T-helper 1 cell (primary cell): Measurements from ENCODE around the gene RRAD.

Experiments
- DNase-seq, 5 donors: peaks; one replicate each; pipeline ENCODE4 v3.0.0-alpha.2; 2012 to 2020

The RRAD gene

GRCh38 chr16:66933776-66934137 is 8.4 kb upstream of the RRAD start:
- DNase-seq, result no peak

- DNase-seq, result no peak
These were observed 6.7 kb upstream of the RRAD start for GRCh38 chr16:66932076-66932475.

- no peak for DNase-seq
These were observed 6.3 kb upstream of the RRAD start for GRCh38 chr16:66931665-66932064.

- DNase-seq, result no peak
These were observed 4.9 kb upstream of the RRAD start for GRCh38 chr16:66930189-66930588.

- DNase-seq, result peak in 1 of 5 donors; percentile 49
These were observed 3.5 kb upstream of the RRAD start for GRCh38 chr16:66928702-66929388.

GRCh38 chr16:66927918-66928649 is 2.7 kb upstream of the RRAD start:
- no peak for DNase-seq

- DNase-seq, result no peak
These were observed 1.7 kb upstream of the RRAD start for GRCh38 chr16:66926961-66927436.

GRCh38 chr16:66926171-66926947 is 1.0 kb upstream of the RRAD start:
- no peak for DNase-seq

- DNase-seq, result peak in 3 of 5 donors; percentile 17 to 45 (median 30)
These were observed 611 bp downstream of the RRAD start for GRCh38 chr16:66924527-66925321.

- DNase-seq, result no peak
These were observed 1.5 kb downstream of the RRAD start for GRCh38 chr16:66923866-66924265.

- no peak for DNase-seq
These were observed 2.0 kb downstream of the RRAD start for GRCh38 chr16:66923247-66923731.

GRCh38 chr16:66921729-66922450 is 3.4 kb downstream of the RRAD start:
- no peak for DNase-seq

- no peak for DNase-seq
These were observed 4.2 kb downstream of the RRAD start for GRCh38 chr16:66920924-66921680.

- DNase-seq, result no peak
These were observed 5.1 kb downstream of the RRAD start for GRCh38 chr16:66920299-66920590.

- DNase-seq, result no peak
These were observed 5.6 kb downstream of the RRAD start for GRCh38 chr16:66919569-66920298.

- no peak for DNase-seq
These were observed 6.3 kb downstream of the RRAD start, which contains the start of gene CDH16 for GRCh38 chr16:66918803-66919568. Gene CDH16, minus strand, starts transcription at chr16:66918885. Its CDS starts 820 bp downstream, at chr16:66918065.

- DNase-seq, result no peak
These were observed 7.0 kb downstream of the RRAD start for GRCh38 chr16:66918355-66918754.

GRCh38 chr16:66917741-66918140 is 7.6 kb downstream of the RRAD start:
- no peak for DNase-seq

GRCh38 chr16:66916518-66916917 is 8.8 kb downstream of the RRAD start:
- no peak for DNase-seq

- DNase-seq, result no peak
These were observed 10.3 kb downstream of the RRAD start for GRCh38 chr16:66915041-66915440.
